GM23338 (cell line): ENCODE measurements around the gene COX11. TPM values are rescaled to one million over a fixed set of nuclear protein-coding genes. Genes with fewer than 3 reads are reported as not detected.

Experiments used
- ATAC-seq: fragments of 200-7000 bp; cut with Tn5 transposase; 3 replicates; pipeline ENCODE4 v1.9.1; 2020
- DNase-seq: peaks from one replicate; pipeline ENCODE4 v3.0.0-alpha.2; 2015; ENCODE audit warnings: low spot score
- H2AFZ ChIP-seq: fragments of 200-600 bp; sonication (generic); 2 replicates; pipeline ENCODE4 v1.8.0; 2016; ENCODE audit warnings: antibody characterized with exemption, mild to moderate bottlenecking, moderate library complexity
- H3F3A ChIP-seq: fragments of 200-600 bp; sonication (generic); replicated peaks from 2 replicates; pipeline ENCODE4 v1.8.0; 2017; ENCODE audit warnings: antibody characterized with exemption, mixed run types, low read depth
- H3K27ac ChIP-seq: fragments of 200-600 bp; sonication (generic); 2 replicates; pipeline ENCODE4 v1.6.1; 2016; ENCODE audit warnings: low read depth
- H3K27me3 ChIP-seq: fragments of 200-600 bp; sonication (generic); 2 replicates; pipeline ENCODE4 v1.8.0; 2016; ENCODE audit warnings: mild to moderate bottlenecking, mixed run types, moderate library complexity; ENCODE audit not compliant: insufficient read depth
- H3K36me3 ChIP-seq: fragments of 200-600 bp; sonication (generic); 2 replicates; pipeline ENCODE4 v1.8.0; 2016; ENCODE audit warnings: mild to moderate bottlenecking; ENCODE audit not compliant: insufficient read depth
- H3K4me1 ChIP-seq: fragments of 200-600 bp; sonication (generic); 2 replicates; pipeline ENCODE4 v1.8.0; 2016; ENCODE audit warnings: mild to moderate bottlenecking, moderate library complexity; ENCODE audit not compliant: insufficient read depth
- H3K4me2 ChIP-seq: fragments of 200-600 bp; sonication (generic); 2 replicates; pipeline ENCODE4 v1.7.1; 2017; ENCODE audit warnings: mixed run types
- H3K4me3 ChIP-seq: fragments of 200-600 bp; sonication (generic); 2 replicates; pipeline ENCODE4 v1.6.1; 2016; ENCODE audit warnings: mixed run types
- H3K79me2 ChIP-seq: fragments of 200-600 bp; sonication (generic); replicated peaks from 2 replicates; pipeline ENCODE4 v1.8.0; 2017; ENCODE audit warnings: mild to moderate bottlenecking; ENCODE audit not compliant: insufficient read depth
- H3K9me2 ChIP-seq: fragments of 200-600 bp; sonication (generic); 2 replicates; pipeline ENCODE4 v1.8.0; 2017; ENCODE audit not compliant: insufficient read depth
- H4K20me1 ChIP-seq: fragments of 200-600 bp; sonication (generic); replicated peaks from 2 replicates; pipeline ENCODE4 v1.8.0; 2017; ENCODE audit warnings: mild to moderate bottlenecking; ENCODE audit not compliant: insufficient read depth
- H3K27ac Mint-ChIP-seq: 2 replicates; pipeline ENCODE4 v1.8.0; 2020; ENCODE audit warnings: inconsistent platforms, mild to moderate bottlenecking, moderate library complexity, mixed read lengths
- H3K27me3 Mint-ChIP-seq: 3 replicates; pipeline ENCODE4 v1.8.0; 2022; ENCODE audit warnings: low read depth, mild to moderate bottlenecking, moderate library complexity, mixed read lengths, inconsistent platforms; ENCODE audit not compliant: insufficient read depth, poor library complexity
- H3K36me3 Mint-ChIP-seq: 3 replicates; pipeline ENCODE4 v1.8.0; 2021; ENCODE audit warnings: low read depth, mild to moderate bottlenecking, inconsistent platforms, moderate library complexity, mixed read lengths
- H3K4me1 Mint-ChIP-seq: 3 replicates; pipeline ENCODE4 v1.8.0; 2020; ENCODE audit warnings: mild to moderate bottlenecking, inconsistent platforms, mixed read lengths
- H3K4me3 Mint-ChIP-seq: 3 replicates; pipeline ENCODE4 v1.8.0; 2021; ENCODE audit warnings: moderate library complexity, mild to moderate bottlenecking, inconsistent platforms, mixed read lengths
- H3K9me3 Mint-ChIP-seq: 3 replicates; pipeline ENCODE4 v1.8.0; 2020; ENCODE audit warnings: moderate library complexity, mild to moderate bottlenecking, inconsistent platforms, mixed read lengths
- CREB1 ChIP-seq: fragments of 250-450 bp; sonication (Bioruptor Pico); IDR thresholded peaks from 2 replicates; pipeline ENCODE4 v1.5.0; 2020; ENCODE audit warnings: low read depth, mild to moderate bottlenecking, moderate library complexity
- EZH2 ChIP-seq: fragments of 200-600 bp; sonication (generic); IDR thresholded peaks from one replicate; pipeline ENCODE4 v1.8.0; 2017; ENCODE audit warnings: antibody characterized with exemption, mild to moderate bottlenecking, low read depth; ENCODE audit not compliant: unreplicated experiment
- EZH2phosphoT487 ChIP-seq: fragments of 200-600 bp; sonication (generic); IDR thresholded peaks from one replicate; pipeline ENCODE4 v1.8.1; 2018; ENCODE audit warnings: antibody characterized with exemption; ENCODE audit not compliant: unreplicated experiment
- JUNB ChIP-seq: IDR thresholded peaks from one replicate; pipeline ENCODE4 v1.6.1; 2016; ENCODE audit warnings: antibody characterized with exemption; ENCODE audit not compliant: unreplicated experiment
- NANOG ChIP-seq: IDR thresholded peaks from 2 replicates; pipeline ENCODE4 v1.6.1; 2016; ENCODE audit warnings: antibody characterized with exemption, borderline replicate concordance
- STAT1 ChIP-seq: IDR thresholded peaks from one replicate; pipeline ENCODE4 v1.6.1; 2016; ENCODE audit warnings: antibody characterized with exemption; ENCODE audit not compliant: unreplicated experiment
- ZNF114 ChIP-seq: fragments of 250-450 bp; sonication (Bioruptor Pico); IDR thresholded peaks from 2 replicates; pipeline ENCODE4 v1.5.0; 2020; ENCODE audit warnings: mild to moderate bottlenecking, moderate library complexity
- ZNF462 ChIP-seq: fragments of 250-450 bp; sonication (Bioruptor Pico); IDR thresholded peaks from 2 replicates; pipeline ENCODE4 v1.5.0; 2020; ENCODE audit warnings: mild to moderate bottlenecking, moderate library complexity
- polyA plus RNA-seq: library from polyadenylated mRNA; unstranded; fragments of >200 nt; fragmentation: Nextera tagmentation; extraction: Ambion mirVana; gene quantifications from 2 replicates; pipeline ENCODE4 v1.2.1, GENCODE V29; 2016
- total RNA-seq: library from RNA; depleted of rRNA; stranded (reverse); fragments of >200 nt; shearing (Covaris generic); gene quantifications from 2 replicates; pipeline ENCODE4 v1.2.3, GENCODE V29; 2014
- TF ChIP-seq, protein P1 (sequence below): IDR thresholded peaks from 2 replicates; pipeline ENCODE4 v1.6.1; 2016; ENCODE audit warnings: antibody characterized with exemption
- TF ChIP-seq, protein P2 (sequence below): IDR thresholded peaks from one replicate; pipeline ENCODE4 v1.6.1; 2018; ENCODE audit warnings: antibody characterized with exemption; ENCODE audit not compliant: unreplicated experiment

COX11 gene
- total and polyA plus RNA-seq, 2 experiments from 2014 or later, result 53.7 to 56.7 TPM

GRCh38 chr17:54945671-54946070 lies 22.8 kb downstream of the COX11 start:
- Histone ChIP-seq H3K4me2 (no peak overlapping the region), H3F3A (no peaks in the 10 kb centered on the region), H3K9me2 (no peaks in the 10 kb centered on the region), H3K36me3 (peaks cover 23% of the 10 kb centered on the region), H3K4me3 (no peak overlapping the region), H3K27ac (no peak overlapping the region), H3K27me3 (no peaks in the 10 kb centered on the region), H4K20me1 (no peaks in the 10 kb centered on the region), H3K4me1 (no peaks in the 10 kb centered on the region), H3K79me2 (no peaks in the 10 kb centered on the region), H2AFZ (no peak overlapping the region)
- H3K9me3 Mint-ChIP-seq, result no peaks in the 10 kb centered on the region
- H3K4me3 Mint-ChIP-seq, result no peak overlapping the region
- no peaks in the 10 kb centered on the region for H3K27me3 Mint-ChIP-seq
- no peaks in the 10 kb centered on the region for H3K4me1 Mint-ChIP-seq
- H3K27ac Mint-ChIP-seq, result no peak overlapping the region
- no peak for ATAC-seq
- no peak for TF ChIP-seq JUNB
- TF ChIP-seq ZNF462 (CRISPR knock-in tag), result no peak
- no peak for TF ChIP-seq CREB1 (CRISPR knock-in tag)
- no peak for TF ChIP-seq EZH2phosphoT487
- no peak for TF ChIP-seq ZNF114
- TF ChIP-seq EZH2, result no peak
- no peak for DNase-seq
- peaks cover 52% of the 10 kb centered on the region for H3K36me3 Mint-ChIP-seq

- H3K4me3 ChIP-seq, result no peak overlapping the region
- H3K79me2 ChIP-seq, result no peaks in the 10 kb centered on the region
- Mint-ChIP-seq H3K4me3 (no peak overlapping the region), H3K27me3 (no peaks in the 10 kb centered on the region), H3K36me3 (peaks cover 53% of the 10 kb centered on the region), H3K9me3 (no peaks in the 10 kb centered on the region), H3K4me1 (no peaks in the 10 kb centered on the region), H3K27ac (no peak overlapping the region)
- H4K20me1 ChIP-seq, result no peaks in the 10 kb centered on the region
- no peak overlapping the region for H2AFZ ChIP-seq
- no peaks in the 10 kb centered on the region for H3K4me1 ChIP-seq
- H3K36me3 ChIP-seq, result peaks cover 25% of the 10 kb centered on the region
- H3K4me2 ChIP-seq, result no peak overlapping the region
- DNase-seq, result no peak
- H3F3A ChIP-seq, result no peaks in the 10 kb centered on the region
- H3K27ac ChIP-seq, result no peak overlapping the region
- no peaks in the 10 kb centered on the region for H3K9me2 ChIP-seq
- no peak for ATAC-seq
- H3K27me3 ChIP-seq, result no peaks in the 10 kb centered on the region
- TF ChIP-seq, protein P1, sequence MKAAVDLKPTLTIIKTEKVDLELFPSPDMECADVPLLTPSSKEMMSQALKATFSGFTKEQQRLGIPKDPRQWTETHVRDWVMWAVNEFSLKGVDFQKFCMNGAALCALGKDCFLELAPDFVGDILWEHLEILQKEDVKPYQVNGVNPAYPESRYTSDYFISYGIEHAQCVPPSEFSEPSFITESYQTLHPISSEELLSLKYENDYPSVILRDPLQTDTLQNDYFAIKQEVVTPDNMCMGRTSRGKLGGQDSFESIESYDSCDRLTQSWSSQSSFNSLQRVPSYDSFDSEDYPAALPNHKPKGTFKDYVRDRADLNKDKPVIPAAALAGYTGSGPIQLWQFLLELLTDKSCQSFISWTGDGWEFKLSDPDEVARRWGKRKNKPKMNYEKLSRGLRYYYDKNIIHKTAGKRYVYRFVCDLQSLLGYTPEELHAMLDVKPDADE, result no peak
- TF ChIP-seq EZH2 (no peak), CREB1 (CRISPR knock-in tag) (no peak), ZNF114 (no peak), STAT1 (no peak), NANOG (no peak)
- TF ChIP-seq, protein P2, sequence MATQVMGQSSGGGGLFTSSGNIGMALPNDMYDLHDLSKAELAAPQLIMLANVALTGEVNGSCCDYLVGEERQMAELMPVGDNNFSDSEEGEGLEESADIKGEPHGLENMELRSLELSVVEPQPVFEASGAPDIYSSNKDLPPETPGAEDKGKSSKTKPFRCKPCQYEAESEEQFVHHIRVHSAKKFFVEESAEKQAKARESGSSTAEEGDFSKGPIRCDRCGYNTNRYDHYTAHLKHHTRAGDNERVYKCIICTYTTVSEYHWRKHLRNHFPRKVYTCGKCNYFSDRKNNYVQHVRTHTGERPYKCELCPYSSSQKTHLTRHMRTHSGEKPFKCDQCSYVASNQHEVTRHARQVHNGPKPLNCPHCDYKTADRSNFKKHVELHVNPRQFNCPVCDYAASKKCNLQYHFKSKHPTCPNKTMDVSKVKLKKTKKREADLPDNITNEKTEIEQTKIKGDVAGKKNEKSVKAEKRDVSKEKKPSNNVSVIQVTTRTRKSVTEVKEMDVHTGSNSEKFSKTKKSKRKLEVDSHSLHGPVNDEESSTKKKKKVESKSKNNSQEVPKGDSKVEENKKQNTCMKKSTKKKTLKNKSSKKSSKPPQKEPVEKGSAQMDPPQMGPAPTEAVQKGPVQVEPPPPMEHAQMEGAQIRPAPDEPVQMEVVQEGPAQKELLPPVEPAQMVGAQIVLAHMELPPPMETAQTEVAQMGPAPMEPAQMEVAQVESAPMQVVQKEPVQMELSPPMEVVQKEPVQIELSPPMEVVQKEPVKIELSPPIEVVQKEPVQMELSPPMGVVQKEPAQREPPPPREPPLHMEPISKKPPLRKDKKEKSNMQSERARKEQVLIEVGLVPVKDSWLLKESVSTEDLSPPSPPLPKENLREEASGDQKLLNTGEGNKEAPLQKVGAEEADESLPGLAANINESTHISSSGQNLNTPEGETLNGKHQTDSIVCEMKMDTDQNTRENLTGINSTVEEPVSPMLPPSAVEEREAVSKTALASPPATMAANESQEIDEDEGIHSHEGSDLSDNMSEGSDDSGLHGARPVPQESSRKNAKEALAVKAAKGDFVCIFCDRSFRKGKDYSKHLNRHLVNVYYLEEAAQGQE, result no peak
These were observed 23.2 kb downstream of the COX11 start for GRCh38 chr17:54945231-54945630.
